GM18508 (cell line): Measurements from ENCODE around the gene ZFHX3.

Source experiments
- ATAC-seq: cut with Tn5 transposase; IDR thresholded peaks from one replicate; pipeline ENCODE4 v1.9.1; 2021; ENCODE audit warnings: moderate number of reproducible peaks; ENCODE audit not compliant: insufficient read depth, unreplicated experiment

ZFHX3 gene

DNA sequence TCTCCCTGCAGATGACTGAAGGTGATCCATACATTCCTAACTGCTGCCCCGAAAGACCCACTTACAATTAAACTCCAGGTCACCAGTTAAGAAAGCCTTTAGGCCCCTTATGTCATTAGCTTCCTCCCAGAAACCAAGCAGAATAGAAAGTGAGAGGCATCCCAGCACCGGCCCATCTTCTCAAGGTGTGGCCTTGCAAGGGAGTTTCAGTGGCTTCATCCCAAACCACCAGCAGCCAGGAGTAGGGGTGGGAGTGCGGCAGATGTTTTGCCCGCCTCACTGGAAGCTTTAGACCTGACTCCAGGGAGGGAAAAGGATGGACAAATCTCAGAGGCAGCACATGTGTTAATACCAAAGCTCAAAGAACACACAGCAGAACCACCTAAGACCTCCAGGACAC, 5.1 kb downstream of the ZFHX3 start:
- ATAC-seq = no peak

DNA sequence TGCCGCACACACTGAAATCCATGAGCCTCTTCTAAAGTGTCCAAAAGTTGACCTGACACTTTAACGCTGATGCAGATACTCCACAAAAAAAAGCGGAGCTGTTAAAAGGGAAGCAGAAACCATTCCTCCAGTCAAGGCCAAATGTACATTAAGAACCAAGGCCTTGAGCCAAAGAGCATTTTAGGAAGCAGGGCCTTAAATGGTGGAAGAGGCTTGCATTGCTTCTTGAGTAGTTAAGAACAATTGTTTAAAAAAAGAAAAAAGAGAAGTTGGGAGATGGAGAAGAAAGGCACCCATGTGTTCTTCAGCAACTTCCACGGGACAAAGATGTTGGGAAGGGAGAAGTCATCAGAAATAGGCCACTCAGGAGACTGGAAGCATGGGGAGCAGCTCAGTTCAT, 6.3 kb downstream of the ZFHX3 start:
- ATAC-seq = no peak

DNA sequence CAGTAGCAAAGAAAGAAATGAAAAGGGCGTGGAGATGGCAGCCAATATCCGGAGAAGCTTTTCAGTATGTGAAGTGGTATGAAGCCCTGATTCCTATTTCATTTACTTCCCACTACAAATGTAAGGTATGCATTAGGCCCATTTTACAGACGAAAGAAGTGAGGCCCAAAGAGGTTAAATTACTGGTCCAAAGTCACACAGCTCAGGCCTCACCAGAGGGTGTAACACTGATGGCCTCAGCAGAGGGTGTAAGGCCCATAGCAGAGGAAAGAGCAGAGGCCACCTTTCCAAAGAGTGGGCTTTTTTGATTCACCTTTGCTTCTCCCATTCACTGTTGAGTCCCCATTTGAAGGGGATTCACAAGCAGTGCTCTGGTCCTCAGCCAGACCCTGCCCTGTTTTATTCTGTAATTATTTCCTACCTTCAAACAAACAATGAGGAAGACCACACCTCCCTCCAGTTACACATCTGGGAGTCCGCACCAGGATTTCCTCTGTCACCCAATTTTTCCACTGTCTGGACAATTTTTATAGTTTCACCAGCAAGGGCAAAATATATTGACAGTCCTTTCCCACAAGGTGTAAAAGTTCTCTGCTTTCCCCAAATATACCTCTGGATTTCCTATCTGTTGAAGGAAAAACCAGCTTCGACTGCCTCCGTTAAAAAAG, 7.1 kb downstream of the ZFHX3 start:
- no peak for ATAC-seq

DNA sequence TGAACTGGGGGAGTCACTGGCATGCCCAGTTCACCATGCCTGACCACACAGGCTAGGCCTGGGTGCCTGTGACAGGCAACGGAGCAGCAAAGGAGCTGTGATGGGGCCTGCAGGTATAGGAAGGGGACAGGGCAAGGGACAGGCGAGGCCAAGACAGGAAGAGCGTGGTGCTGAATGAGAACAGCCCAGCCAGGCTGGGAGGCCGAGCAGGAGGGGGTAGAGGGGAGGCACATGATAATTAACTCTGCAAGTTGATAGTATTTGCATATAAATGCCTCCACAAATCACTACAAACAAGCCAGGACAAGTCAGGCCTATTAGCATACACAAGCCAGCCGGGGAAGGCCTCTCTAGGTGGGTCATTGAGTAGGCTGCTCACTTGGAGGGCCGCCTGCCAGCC, 7.8 kb downstream of the ZFHX3 start:
- no peak for ATAC-seq

DNA sequence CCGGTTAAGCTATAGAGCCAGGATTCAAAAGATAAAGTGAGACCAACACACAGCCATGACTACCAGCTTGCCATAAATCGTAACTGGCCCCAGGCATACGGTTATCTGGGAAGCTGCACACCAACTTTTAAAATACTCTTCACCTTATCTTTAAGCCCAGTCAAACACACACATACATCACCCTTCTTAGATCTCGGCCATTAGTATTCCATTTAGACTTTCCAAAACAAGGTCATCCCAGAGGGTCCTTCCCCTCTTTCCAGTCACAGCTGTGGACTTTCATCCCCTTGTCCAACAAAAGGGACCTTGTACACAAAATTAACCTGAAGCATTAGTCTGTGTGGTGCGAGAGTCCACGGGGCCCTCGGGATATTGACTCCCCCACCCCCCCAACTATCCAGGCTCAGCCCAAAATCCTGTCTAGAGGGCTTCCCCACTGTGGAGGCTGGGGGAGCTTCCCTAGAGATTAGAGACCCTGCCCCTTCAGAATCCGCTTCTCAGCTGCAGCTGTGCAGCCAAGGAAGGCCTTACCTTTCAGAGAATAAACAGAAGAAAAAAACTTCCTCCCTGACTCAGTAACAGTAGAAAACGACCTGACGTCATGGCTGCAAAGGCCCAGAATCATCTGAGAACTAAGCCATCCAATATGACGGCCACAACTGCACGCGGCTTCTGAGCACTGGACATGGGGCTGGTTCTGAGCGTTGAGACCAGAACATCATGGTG, 9.9 kb downstream of the ZFHX3 start:
- no peak for ATAC-seq

DNA sequence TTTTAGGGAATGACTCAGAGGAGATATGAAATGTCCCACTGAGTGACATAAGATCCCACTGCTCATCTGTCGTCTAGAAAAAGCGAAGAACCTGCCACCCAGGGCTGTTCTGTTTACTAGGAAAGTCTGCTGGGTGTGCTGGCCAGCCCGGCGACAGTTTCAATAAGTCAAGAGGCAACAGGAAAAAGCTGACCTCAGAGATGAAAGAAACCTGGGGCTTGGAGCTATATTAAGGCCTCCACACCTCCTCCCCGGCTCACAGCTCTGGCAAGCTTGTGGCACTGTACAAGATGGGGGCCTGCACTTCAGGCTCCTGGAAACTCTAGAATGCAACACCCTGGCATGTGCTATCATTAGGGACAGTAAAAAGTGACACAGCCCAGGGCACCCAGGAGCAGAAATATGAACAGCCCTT, 10.6 kb downstream of the ZFHX3 start:
- no peak for ATAC-seq

DNA sequence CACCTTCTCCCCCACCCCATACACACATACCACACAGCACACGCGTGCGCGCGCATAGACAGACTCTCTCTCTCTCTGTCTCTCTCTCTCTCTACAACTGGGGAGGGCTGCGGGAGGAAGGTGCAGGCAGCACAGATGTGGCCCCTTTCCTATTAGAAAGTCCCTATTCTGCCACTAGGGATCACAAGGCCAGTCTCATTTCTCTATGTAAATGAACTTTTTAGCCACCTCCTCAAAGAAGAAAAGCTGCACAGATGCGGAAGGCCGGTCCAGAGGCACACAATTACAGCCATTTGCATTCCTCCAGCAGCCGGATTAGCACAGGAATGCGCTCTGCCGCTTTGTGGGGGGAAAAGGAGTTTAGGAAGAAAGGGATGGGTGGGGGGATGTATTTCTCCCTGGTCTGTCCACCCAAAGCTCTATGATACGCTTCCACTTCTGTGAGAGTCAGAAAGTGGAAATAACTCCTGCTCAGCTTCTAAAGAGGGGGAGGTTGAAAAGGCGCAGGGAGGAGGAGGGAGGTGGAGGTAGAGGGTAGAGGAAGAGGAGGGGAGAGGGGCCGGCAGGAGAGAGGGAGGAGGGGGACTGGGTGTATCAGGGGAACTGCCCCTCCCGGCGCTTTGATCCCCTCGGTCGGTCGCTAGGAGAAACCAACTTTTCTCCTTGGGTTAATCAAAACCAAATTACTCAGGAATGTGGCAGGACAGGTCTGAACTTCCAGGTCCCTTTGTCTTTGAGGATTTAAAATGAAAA, 11.7 kb downstream of the ZFHX3 start:
- ATAC-seq = peak; percentile 54

DNA sequence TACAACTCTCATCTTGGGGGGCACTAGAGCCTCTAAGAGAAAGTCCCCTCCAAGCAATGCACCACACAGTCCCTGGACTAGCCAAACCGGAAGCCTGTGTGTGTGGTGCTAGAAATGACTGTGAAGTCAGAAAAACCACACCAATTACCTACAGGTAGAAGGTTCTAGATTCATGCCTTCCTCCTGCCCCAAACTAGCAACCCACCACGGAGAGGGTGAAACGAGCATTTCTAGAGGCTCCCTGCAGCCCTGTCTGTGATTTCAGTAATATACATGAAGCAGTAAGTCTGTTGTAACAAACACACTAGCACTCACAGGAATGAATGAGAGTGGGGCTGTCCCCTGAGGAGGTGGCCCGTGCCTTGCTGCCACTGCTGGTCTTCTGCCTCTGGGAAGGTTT, 13.6 kb downstream of the ZFHX3 start:
- no peak for ATAC-seq

DNA sequence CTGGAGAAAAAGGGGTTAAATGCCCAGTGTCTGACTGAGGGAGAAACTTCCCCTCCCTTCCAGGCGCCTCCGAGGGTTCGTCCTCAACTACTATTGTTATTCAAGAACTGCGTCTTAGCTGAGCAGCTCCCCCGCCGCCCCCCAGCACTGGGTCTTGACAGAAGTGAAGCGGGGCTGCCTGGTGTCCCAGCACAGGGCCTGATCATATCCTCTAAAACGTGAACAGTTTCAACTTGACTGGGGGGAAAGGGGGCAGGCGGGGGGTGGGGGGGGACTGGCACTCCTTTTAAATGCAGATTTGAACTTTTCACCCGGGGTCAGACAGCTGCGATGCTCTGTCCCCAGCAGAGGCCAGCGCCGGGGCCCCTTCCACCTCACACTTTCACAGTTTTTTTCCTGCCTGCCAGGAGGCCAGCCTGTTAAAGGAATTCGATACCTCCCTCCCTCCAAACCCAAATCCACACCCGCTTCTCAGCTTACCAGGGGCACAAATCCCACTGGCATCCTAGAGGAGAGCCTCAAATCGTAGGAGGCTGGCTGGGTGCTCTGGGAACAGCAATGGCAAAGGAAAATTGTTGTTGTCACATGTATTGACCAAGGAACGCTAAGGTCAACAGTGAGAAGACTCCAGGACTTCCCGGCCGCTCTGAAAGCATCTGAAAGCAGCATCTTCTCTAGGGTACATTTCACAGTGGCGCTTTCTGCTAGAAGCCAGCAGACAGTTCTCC, 14.5 kb downstream of the ZFHX3 start:
- ATAC-seq = no peak

DNA sequence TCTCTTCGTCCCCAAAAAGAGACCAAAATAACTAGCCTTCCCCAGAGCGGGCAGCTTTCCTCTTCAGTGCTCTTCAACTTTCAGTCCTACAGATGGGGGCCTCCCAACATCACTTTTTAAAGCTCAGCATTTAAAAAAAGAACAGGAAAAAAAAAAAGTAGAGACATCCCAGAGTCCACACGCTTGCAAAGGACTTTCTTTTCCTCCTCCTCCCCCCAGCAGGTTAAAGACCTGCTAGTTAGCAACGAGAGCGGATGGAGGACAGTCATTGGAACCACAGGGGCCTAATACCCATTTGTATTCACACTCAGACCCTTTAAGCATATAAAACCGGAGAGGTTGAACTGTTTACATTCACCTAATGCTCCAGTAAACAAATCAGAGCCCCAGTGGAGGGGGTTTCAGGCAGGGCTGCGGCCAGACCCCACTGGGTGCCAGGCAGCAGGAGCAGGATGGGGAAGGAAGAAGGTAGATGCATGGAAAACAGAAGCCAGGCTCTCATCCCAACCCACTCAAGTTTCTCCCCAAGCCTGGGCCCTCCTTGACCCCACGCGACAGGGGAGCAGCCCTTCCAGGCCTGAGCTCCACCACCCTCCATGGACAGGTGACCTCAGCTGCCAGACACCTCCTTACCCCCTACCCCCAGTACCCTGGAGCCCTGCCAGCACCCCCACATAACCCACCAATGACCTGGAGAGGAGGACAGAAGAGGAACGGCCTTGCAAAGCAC, 15.2 kb downstream of the ZFHX3 start:
- no peak for ATAC-seq

DNA sequence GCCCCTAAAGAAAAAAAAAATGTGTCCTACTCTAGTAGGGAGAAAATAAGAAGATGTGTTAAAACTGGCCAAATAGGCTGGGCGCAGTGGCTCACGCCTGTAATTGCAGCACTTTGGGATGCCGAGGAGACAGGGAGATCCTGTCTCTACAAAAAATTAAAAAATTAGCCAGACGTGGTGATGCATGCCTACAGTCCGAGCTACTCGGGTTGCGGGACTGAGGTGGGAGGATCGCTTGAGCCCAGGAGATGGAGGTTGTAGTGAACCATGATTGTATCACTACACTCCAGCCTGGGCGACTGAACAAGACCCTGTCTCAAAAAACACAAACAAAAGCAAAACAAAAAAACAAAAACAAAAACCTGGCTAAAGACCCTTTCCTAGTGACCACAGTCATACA, 15.9 kb downstream of the ZFHX3 start:
- ATAC-seq = no peak

DNA sequence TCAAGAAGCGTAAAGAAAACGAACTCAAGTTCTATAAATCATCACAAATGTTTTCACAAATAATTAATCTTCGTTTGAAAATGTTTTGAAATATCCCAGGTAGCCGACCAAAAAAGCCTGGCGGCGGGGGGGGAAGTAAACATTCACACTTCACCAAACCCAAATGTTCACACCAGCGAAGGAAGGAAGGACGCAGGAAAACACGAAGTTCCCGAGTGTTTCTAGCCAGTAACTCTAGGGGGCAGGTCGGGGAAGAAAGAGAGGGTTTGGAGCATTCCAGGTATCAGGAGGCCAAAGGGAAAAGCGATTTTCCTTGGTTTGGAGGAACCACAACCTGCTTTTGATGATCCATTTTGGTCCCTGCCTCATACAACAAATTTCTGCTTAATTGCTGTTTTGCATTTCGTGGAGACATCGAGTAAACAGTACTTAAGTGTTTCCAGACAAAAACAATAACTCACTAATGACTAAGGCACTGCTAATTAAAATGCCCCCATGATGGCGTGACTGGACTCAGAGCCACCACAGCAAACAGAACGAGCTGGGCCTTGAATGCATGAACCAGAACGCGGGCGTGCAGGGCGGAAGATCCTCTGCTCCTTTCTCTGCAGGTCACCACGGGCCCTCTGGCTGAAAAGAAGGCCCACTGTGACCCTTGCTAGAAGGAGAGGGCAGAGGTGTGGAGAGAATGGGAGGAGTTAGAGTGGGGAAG, 16.6 kb downstream of the ZFHX3 start:
- no peak for ATAC-seq

DNA sequence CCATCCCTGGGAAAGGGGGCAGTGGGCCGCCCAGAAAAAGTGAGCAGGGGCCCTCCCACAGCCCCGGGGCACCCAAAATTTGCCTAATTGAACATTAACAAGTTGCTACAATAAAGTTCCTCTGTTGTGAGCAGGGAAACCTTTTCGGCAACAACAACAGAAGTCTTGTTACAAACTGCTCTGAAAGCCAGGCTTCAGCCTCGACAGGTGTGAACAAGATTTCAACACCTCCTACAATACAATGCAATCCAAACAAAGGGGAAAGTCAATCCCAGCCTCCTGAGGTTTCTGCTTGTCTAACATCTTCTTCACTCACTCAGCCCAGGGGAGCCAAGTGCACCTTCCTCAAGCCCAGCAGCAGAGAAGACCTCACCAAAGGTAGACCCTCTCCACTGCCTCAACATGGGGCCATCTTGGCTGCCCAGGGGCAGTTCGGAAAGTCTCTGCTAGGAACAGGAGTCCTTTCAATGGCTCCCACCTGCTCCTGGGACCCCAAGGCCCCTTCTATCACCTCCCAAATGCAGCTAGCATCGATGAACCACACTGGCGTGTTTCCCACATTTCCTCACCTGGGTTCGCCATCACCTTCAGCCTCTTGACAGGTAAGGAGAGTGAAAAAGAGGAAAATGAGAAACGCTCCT, 19.1 kb downstream of the ZFHX3 start:
- no peak for ATAC-seq

DNA sequence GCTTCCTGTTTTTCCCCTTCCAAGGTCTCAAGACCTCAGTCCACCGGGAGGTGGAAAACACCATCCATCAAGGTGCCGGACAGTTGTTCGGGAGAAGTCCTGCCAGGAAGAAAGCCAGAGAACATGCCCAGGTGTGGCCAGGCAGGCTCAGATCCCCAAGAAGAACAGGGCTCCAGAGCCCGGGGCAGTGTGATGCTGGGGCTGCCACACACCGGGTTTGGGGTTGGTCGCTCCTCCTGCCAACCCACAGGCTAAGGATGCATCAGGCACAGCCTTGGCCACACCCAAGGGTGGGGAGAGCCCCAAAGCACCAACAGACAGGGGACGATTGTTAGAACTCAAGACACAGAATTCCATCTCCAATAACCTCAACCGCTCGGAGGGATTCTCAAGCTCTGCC, 19.7 kb downstream of the ZFHX3 start:
- ATAC-seq = no peak

DNA sequence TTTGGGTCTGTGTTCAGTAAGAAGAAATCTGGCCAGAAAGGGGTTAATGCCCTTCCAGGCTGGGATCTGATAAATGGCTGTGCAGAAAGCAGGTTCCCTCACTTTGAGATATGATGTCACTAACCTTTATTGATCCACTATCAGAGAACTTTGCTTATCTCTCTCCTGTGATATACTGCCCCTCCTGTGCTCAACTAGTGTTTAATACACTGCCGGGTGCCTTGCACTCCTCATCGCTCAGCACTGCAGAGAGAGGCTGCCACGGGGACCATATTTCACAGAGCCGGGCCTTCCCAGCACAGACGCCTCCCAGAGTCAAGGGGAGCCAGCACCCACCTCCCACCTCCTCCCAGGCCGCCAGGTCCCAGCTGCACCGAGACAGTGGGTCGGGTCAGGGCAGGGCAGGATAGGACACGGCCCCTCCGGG, 20.2 kb downstream of the ZFHX3 start:
- no peak for ATAC-seq

DNA sequence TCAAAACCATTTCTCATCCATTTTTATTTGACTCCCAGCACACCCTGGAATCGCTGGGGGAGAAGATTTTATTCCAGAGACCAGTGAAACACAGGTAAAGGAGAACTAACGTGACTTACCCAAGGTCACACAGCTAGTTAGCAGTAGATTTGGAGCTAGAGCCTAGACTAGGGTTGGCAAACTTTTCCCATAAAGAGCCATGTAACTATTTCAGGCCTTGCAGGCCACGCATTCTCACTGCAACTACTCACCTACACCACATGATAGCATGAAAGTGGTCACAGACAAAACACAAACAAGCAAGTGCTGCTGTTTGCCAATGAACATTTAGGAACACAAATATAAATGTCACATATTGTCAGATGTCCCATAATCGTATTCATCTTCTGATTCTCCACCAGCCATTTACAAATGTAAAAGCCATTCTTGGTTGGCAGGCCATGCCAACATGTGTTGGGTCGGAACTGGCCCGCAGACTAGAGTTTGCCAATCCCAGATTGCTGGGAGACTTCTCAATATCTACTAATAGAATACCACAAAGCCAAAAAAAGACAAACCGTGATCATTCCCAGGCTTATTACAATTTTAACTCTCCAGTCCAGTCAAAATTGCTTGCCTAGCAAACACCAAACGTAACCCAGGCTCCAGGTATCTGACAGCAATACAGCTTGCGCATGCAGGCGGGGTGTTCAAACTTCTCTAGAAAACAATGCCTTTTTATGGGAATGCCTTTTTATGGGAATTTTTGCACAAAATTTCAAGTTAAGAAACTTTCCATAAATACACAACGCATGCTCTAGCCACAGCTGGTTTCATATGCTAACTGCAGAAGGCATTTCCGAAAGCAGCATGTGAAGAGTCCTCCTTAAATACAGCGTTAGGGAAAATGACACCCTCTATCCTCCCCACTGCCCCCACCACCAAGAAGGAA, 20.9 kb downstream of the ZFHX3 start:
- no peak for ATAC-seq

DNA sequence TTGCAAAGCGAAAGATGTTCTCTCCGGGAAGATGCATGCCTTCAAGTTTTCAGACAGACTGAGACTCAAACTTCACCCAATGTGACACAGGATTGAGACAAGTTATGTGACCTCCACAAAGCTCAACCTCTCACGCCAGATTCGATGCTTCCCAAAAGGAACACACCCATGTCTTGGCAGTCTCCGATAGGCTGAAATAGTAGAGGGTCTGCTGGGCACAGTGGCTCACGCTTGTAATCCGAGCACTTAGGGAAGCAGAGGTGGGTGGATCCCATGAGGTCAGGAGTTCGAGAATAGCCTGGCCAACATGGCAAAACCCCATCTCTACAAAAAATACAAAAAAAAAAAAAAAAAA, 22.1 kb downstream of the ZFHX3 start:
- ATAC-seq = no peak
